Activated CD4-positive, alpha-beta T cell treated with anti-CD3 and anti-CD28 coated beads for 36 hours (primary cell): Measurements from ENCODE around the gene DCLK3. TPM values are rescaled to one million over a fixed set of nuclear protein-coding genes. Genes with fewer than 3 reads are reported as not detected.

Experiments
- ATAC-seq: fragments of 200-7000 bp; cut with Tn5 transposase; one replicate; pipeline ENCODE4 v1.10.0; 2021; ENCODE audit warnings: mild to moderate bottlenecking, moderate library complexity
- CTCF ChIA-PET: fragments of 350-600 bp; sonication (Branson Sonifier 250); formaldehyde crosslinking; loops from one replicate; lab custom pipeline; 2021; ENCODE audit warnings: antibody characterized with exemption; lab: Charles Lee
- POLR2A ChIA-PET: fragments of 350-600 bp; sonication (Branson Sonifier 250); formaldehyde crosslinking; loops from one replicate; lab custom pipeline; 2021; ENCODE audit warnings: antibody characterized with exemption, inconsistent platforms; lab: Charles Lee
- DNase-seq: peaks from one replicate; pipeline ENCODE4 v3.0.0-alpha.2; 2020
- H3K27ac Mint-ChIP-seq: one replicate; pipeline ENCODE4 v1.8.0; 2021; ENCODE audit warnings: mixed read lengths
- H3K27me3 Mint-ChIP-seq: one replicate; pipeline ENCODE4 v1.8.0; 2021; ENCODE audit warnings: mixed read lengths
- H3K36me3 Mint-ChIP-seq: one replicate; pipeline ENCODE4 v1.8.0; 2021; ENCODE audit warnings: low read depth, mixed read lengths
- H3K4me1 Mint-ChIP-seq: one replicate; pipeline ENCODE4 v1.8.0; 2021; ENCODE audit warnings: mixed read lengths
- H3K4me3 Mint-ChIP-seq: one replicate; pipeline ENCODE4 v1.8.0; 2021; ENCODE audit warnings: mild to moderate bottlenecking, moderate library complexity, mixed read lengths
- H3K9me3 Mint-ChIP-seq: one replicate; pipeline ENCODE4 v1.8.0; 2021; ENCODE audit warnings: low read depth, mixed read lengths
- intact Hi-C, 2 experiments: fragments of 100-400 bp; cut with DNase I in 1 of 2; cut with micrococcal nuclease in 1 of 2; formaldehyde crosslinking; loops; one replicate each; pipeline versions ENCODE4 v1.14.2 to v1.15.1; 2022 to 2024; cut with DNase I, micrococcal nuclease
- total RNA-seq, 2 experiments: library from RNA; stranded (reverse); gene quantifications; one replicate each; pipeline ENCODE4 v1.2.3, GENCODE V29; 2021

The DCLK3 gene
- total RNA-seq, 2 experiments from 2014 or later = 0.30 TPM

- intact Hi-C loops = no loop called here
- Mint-ChIP-seq H3K4me3 (no peak overlapping the region), H3K9me3 (no peaks in the 10 kb centered on the region), H3K4me1 (no peaks in the 10 kb centered on the region), H3K27ac (no peak overlapping the region), H3K36me3 (no peaks in the 10 kb centered on the region), H3K27me3 (no peaks in the 10 kb centered on the region)
- ChIA-PET CTCF (interaction anchor here (0.6 to 1.6 kb wide), 8 partner anchors 17 to 224 kb away, joined by 3 to 6 read pairs (median 3); no protein-coding TSS in a partner anchor), POLR2A (no interaction called here)
- no peak for DNase-seq
- no peak for ATAC-seq
These were observed 29.6 kb downstream of the DCLK3 start for GRCh38 chr3:36734742-36735141.

GRCh38 chr3:36733723-36734122, 30.6 kb downstream of the DCLK3 start:
- ChIA-PET CTCF (interaction anchor here (1.2 to 1.9 kb wide), 3 partner anchors 13 to 225 kb away, joined by 5 to 8 read pairs (median 5); no protein-coding TSS in a partner anchor), POLR2A (interaction anchor here (0.6 kb wide), 1 partner anchor 371 kb away, joined by 4 read pairs; no protein-coding TSS in a partner anchor)
- H3K9me3 Mint-ChIP-seq = no peaks in the 10 kb centered on the region
- DNase-seq = no peak
- no peaks in the 10 kb centered on the region for H3K4me1 Mint-ChIP-seq
- H3K4me3 Mint-ChIP-seq = no peak overlapping the region
- no peaks in the 10 kb centered on the region for H3K27me3 Mint-ChIP-seq
- H3K36me3 Mint-ChIP-seq = no peaks in the 10 kb centered on the region
- no peak overlapping the region for H3K27ac Mint-ChIP-seq
- intact Hi-C loops = no loop called here
- ATAC-seq = no peak

GRCh38 chr3:36733162-36733696, 31.1 kb downstream of the DCLK3 start:
- intact Hi-C loops = no loop called here
- no peaks in the 10 kb centered on the region for H3K36me3 Mint-ChIP-seq
- no peak for ATAC-seq
- H3K4me1 Mint-ChIP-seq = no peaks in the 10 kb centered on the region
- ChIA-PET POLR2A (interaction anchor here (0.6 kb wide), 1 partner anchor 371 kb away, joined by 4 read pairs; no protein-coding TSS in a partner anchor), CTCF (interaction anchor here (1.2 to 1.9 kb wide), 2 partner anchors 13 to 225 kb away, joined by 5 to 8 read pairs; no protein-coding TSS in a partner anchor)
- no peak for DNase-seq
- no peak overlapping the region for H3K4me3 Mint-ChIP-seq
- no peaks in the 10 kb centered on the region for H3K27me3 Mint-ChIP-seq
- H3K9me3 Mint-ChIP-seq = no peaks in the 10 kb centered on the region
- H3K27ac Mint-ChIP-seq = no peak overlapping the region

- ChIA-PET CTCF (interaction anchor here (0.9 to 1.4 kb wide), 2 partner anchors 124 to 228 kb away, joined by 3 read pairs; no protein-coding TSS in a partner anchor), POLR2A (no interaction called here)
- Mint-ChIP-seq H3K4me3 (no peak overlapping the region), H3K4me1 (no peaks in the 10 kb centered on the region), H3K27me3 (no peaks in the 10 kb centered on the region), H3K36me3 (no peaks in the 10 kb centered on the region), H3K9me3 (no peaks in the 10 kb centered on the region), H3K27ac (no peak overlapping the region)
- DNase-seq (no peak), ATAC-seq (no peak)
- intact Hi-C loops = no loop called here
These were observed 33.4 kb downstream of the DCLK3 start for GRCh38 chr3:36730966-36731365.

- no peaks in the 10 kb centered on the region for H3K9me3 Mint-ChIP-seq
- H3K4me3 Mint-ChIP-seq = no peak overlapping the region
- intact Hi-C loops = loop anchor here (1.0 to 5.0 kb wide), 5 partner anchors 114 to 483 kb away; no protein-coding TSS in a partner anchor
These were observed 34.9 kb downstream of the DCLK3 start for GRCh38 chr3:36729204-36730056.

GRCh38 chr3:36714343-36715086, 49.8 kb downstream of the DCLK3 start:
- intact Hi-C loops = no loop called here
- Mint-ChIP-seq H3K27me3 (peaks cover 1% of the 10 kb centered on the region), H3K9me3 (no peaks in the 10 kb centered on the region), H3K4me1 (no peaks in the 10 kb centered on the region), H3K27ac (no peak overlapping the region), H3K4me3 (no peak overlapping the region), H3K36me3 (no peaks in the 10 kb centered on the region)
- DNase-seq (no peak), ATAC-seq (no peak)
- ChIA-PET CTCF (no interaction called here), POLR2A (no interaction called here)

More at GRCh38 chr3:36729204-36730056, 34.9 kb downstream of the DCLK3 start:
- DNase-seq (no peak), ATAC-seq (no peak)
- CTCF ChIA-PET = interaction anchor here (0.6 to 4.5 kb wide), 4 partner anchors 142 to 1238 kb away, joined by 3 to 26 read pairs (median 4); no protein-coding TSS in a partner anchor
- no peaks in the 10 kb centered on the region for H3K4me1 Mint-ChIP-seq
- no peak overlapping the region for H3K27ac Mint-ChIP-seq
- POLR2A ChIA-PET = no interaction called here
- H3K36me3 Mint-ChIP-seq = no peaks in the 10 kb centered on the region
- no peaks in the 10 kb centered on the region for H3K27me3 Mint-ChIP-seq

- no peaks in the 10 kb centered on the region for H3K4me1 Mint-ChIP-seq
- ATAC-seq (no peak), DNase-seq (no peak)
- no peak overlapping the region for H3K4me3 Mint-ChIP-seq
- intact Hi-C loops = no loop called here
- CTCF ChIA-PET = no interaction called here
- no peaks in the 10 kb centered on the region for H3K9me3 Mint-ChIP-seq
- POLR2A ChIA-PET = no interaction called here
- H3K27me3 Mint-ChIP-seq = no peaks in the 10 kb centered on the region
- no peaks in the 10 kb centered on the region for H3K36me3 Mint-ChIP-seq
- H3K27ac Mint-ChIP-seq = no peak overlapping the region
These were observed 50.4 kb downstream of the DCLK3 start for GRCh38 chr3:36713904-36714303.

- Mint-ChIP-seq H3K27me3 (no peaks in the 10 kb centered on the region), H3K4me1 (peaks cover 3% of the 10 kb centered on the region), H3K9me3 (no peaks in the 10 kb centered on the region), H3K27ac (no peak overlapping the region), H3K36me3 (no peaks in the 10 kb centered on the region), H3K4me3 (no peak overlapping the region)
- CTCF ChIA-PET = interaction anchor here (0.7 to 1.4 kb wide), 2 partner anchors 9 to 157 kb away, joined by 3 read pairs; no protein-coding TSS in a partner anchor
- POLR2A ChIA-PET = no interaction called here
- intact Hi-C loops = no loop called here
- ATAC-seq = no peak
- no peak for DNase-seq
These were observed 53.7 kb downstream of the DCLK3 start for GRCh38 chr3:36710606-36711005.

GRCh38 chr3:36709826-36710365, 54.5 kb downstream of the DCLK3 start:
- DNase-seq (no peak), ATAC-seq (no peak)
- Mint-ChIP-seq H3K4me3 (no peak overlapping the region), H3K4me1 (peaks cover 3% of the 10 kb centered on the region), H3K9me3 (no peaks in the 10 kb centered on the region), H3K36me3 (no peaks in the 10 kb centered on the region), H3K27ac (no peak overlapping the region), H3K27me3 (no peaks in the 10 kb centered on the region)
- ChIA-PET POLR2A (no interaction called here), CTCF (interaction anchor here (0.7 to 1.4 kb wide), 2 partner anchors 8 to 158 kb away, joined by 3 read pairs; no protein-coding TSS in a partner anchor)
- intact Hi-C loops = loop anchor here (10.0 kb wide), 1 partner anchor 305 kb away; no protein-coding TSS in a partner anchor

- H3K4me1 Mint-ChIP-seq = peaks cover 3% of the 10 kb centered on the region
- H3K36me3 Mint-ChIP-seq = no peaks in the 10 kb centered on the region
- no peak for ATAC-seq
- CTCF ChIA-PET = interaction anchor here (1.0 to 1.4 kb wide), 2 partner anchors 159 to 744 kb away, joined by 3 read pairs; no protein-coding TSS in a partner anchor
- no peak overlapping the region for H3K4me3 Mint-ChIP-seq
- no peak overlapping the region for H3K27ac Mint-ChIP-seq
- intact Hi-C loops = loop anchor here (10.0 kb wide), 1 partner anchor 304 kb away; no protein-coding TSS in a partner anchor
- H3K27me3 Mint-ChIP-seq = no peaks in the 10 kb centered on the region
- DNase-seq = no peak
- no peaks in the 10 kb centered on the region for H3K9me3 Mint-ChIP-seq
- POLR2A ChIA-PET = no interaction called here
These were observed 55.1 kb downstream of the DCLK3 start for GRCh38 chr3:36709281-36709680.
